ENCODE results near the gene MTUS2. TPM values are rescaled to one million over a fixed set of nuclear protein-coding genes. Genes with fewer than 3 reads are reported as not detected.

Gene MTUS2
- total and polyA plus RNA-seq, 2 experiments from 2014 or later, result 0.27 to 0.38 TPM

- no peak for TF ChIP-seq ETS1 (IDR thresholded peaks at IDR 0.05)
Measured at GRCh38 chr13:28825379-28825778, 5.2 kb downstream of the MTUS2 start (continued).

GRCh38 chr13:28826368-28826767, 6.2 kb downstream of the MTUS2 start:
- H3K4me1 Mint-ChIP-seq, result peaks cover 1% of the 10 kb centered on the region; the same call in 1 of the 3 replicates
- no peak for TF ChIP-seq STAT1 (IDR thresholded peaks at IDR 0.05; ENCODE audit: unreplicated experiment)
- TF ChIP-seq ZNF331 (CRISPR knock-in tag; IDR thresholded peaks at IDR 0.05; ENCODE audit: low read depth), result no peak
- no peak for TF ChIP-seq REST (IDR thresholded peaks at IDR 0.05; ENCODE audit: unreplicated experiment)
- no peak for TF ChIP-seq ZNF114 (CRISPR knock-in tag; IDR thresholded peaks at IDR 0.05)
- TF ChIP-seq JUNB (IDR thresholded peaks at IDR 0.05; ENCODE audit: unreplicated experiment), result no peak
- no peak for TF ChIP-seq NANOG (IDR thresholded peaks at IDR 0.05; ENCODE audit: borderline replicate concordance)
- TF ChIP-seq EZH2phosphoT487 (IDR thresholded peaks at IDR 0.05; ENCODE audit: unreplicated experiment), result no peak
- TF ChIP-seq CREB1 (CRISPR knock-in tag; IDR thresholded peaks at IDR 0.05; ENCODE audit: low read depth), result no peak
- TF ChIP-seq ETS1 (IDR thresholded peaks at IDR 0.05), result no peak
- TF ChIP-seq POLR2AphosphoS5 (IDR thresholded peaks at IDR 0.05; ENCODE audit: low read depth), result no peak
- no peak for TF ChIP-seq EZH2 (IDR thresholded peaks at IDR 0.05; ENCODE audit: low read depth, unreplicated experiment)
- TF ChIP-seq ZNF462 (CRISPR knock-in tag; IDR thresholded peaks at IDR 0.05), result no peak

More at GRCh38 chr13:28826368-28826767, 6.2 kb downstream of the MTUS2 start:
- ATAC-seq (no peak), DNase-seq (ENCODE audit: low spot score) (no peak)
- Mint-ChIP-seq H3K27ac (no peak overlapping the region), H3K27me3 (ENCODE audit: insufficient read depth, low read depth, poor library complexity) (peaks cover 24% of the 10 kb centered on the region), H3K4me3 (no peak overlapping the region), H3K9me3 (peaks cover 46% of the 10 kb centered on the region), H3K36me3 (ENCODE audit: low read depth) (peaks cover 20% of the 10 kb centered on the region; the same call in 2 of the 3 replicates)
- Histone ChIP-seq H3K4me3 (no peak overlapping the region), H4K20me1 (replicated peaks; ENCODE audit: insufficient read depth) (no peaks in the 10 kb centered on the region), H3K4me1 (ENCODE audit: insufficient read depth) (no peaks in the 10 kb centered on the region), H3K79me2 (replicated peaks; ENCODE audit: insufficient read depth) (no peaks in the 10 kb centered on the region), H3K36me3 (ENCODE audit: insufficient read depth) (no peaks in the 10 kb centered on the region), H3K4me2 (no peak overlapping the region), H3K27ac (ENCODE audit: low read depth) (no peak overlapping the region), H2AFZ (no peak overlapping the region), H3K9me2 (ENCODE audit: insufficient read depth) (no peaks in the 10 kb centered on the region; the same call in 1 of the 2 replicates), H3K27me3 (ENCODE audit: insufficient read depth) (peaks cover 40% of the 10 kb centered on the region), H3F3A (replicated peaks; ENCODE audit: low read depth) (no peaks in the 10 kb centered on the region)
